Astrocyte (in vitro differentiated cells and primary cell): ENCODE results near the gene FBXL7. TPM values are rescaled to one million over a fixed set of nuclear protein-coding genes. Genes with fewer than 3 reads are reported as not detected.
A peak's percentile ranks its signal among the peaks of the same experiment; 100 is the strongest.

ENCODE experiments used
- DNase-seq: peaks from one replicate; pipeline ENCODE4 v3.0.0-alpha.2; 2010; ENCODE audit warnings: low read depth
- FAIRE-seq: peaks from 2 replicates; lab custom pipeline; 2011; peaks lifted over from hg19 to GRCh38; lab: Jason Lieb, UNC
- H2AFZ ChIP-seq: 2 replicates; pipeline ENCODE4 v1.6.0; 2012; ENCODE audit warnings: low read depth, low read length, inconsistent platforms
- H3K27ac ChIP-seq: 2 replicates; pipeline ENCODE4 v1.5.1; 2011; ENCODE audit warnings: low read depth, low read length, inconsistent platforms
- H3K27me3 ChIP-seq: 2 replicates; pipeline ENCODE4 v1.6.0; 2011; ENCODE audit warnings: low read length, inconsistent platforms; ENCODE audit not compliant: insufficient read depth
- H3K36me3 ChIP-seq: 2 replicates; pipeline ENCODE4 v1.5.1; 2011; ENCODE audit warnings: low read length, inconsistent platforms; ENCODE audit not compliant: insufficient read depth
- H3K4me1 ChIP-seq: 2 replicates; pipeline ENCODE4 v1.5.1; 2011; ENCODE audit warnings: low read length, inconsistent platforms; ENCODE audit not compliant: insufficient read depth
- H3K4me2 ChIP-seq: 2 replicates; pipeline ENCODE4 v1.6.0; 2012; ENCODE audit warnings: low read length, inconsistent platforms
- H3K4me3 ChIP-seq: 2 replicates; pipeline ENCODE4 v1.5.1; 2011; ENCODE audit warnings: low read depth, mild to moderate bottlenecking, low read length, inconsistent platforms; ENCODE audit not compliant: insufficient read depth
- H3K79me2 ChIP-seq: 2 replicates; pipeline ENCODE4 v1.6.0; 2012; ENCODE audit warnings: mild to moderate bottlenecking, low read length, inconsistent platforms; ENCODE audit not compliant: insufficient read depth
- H3K9ac ChIP-seq: 2 replicates; pipeline ENCODE4 v1.6.0; 2012; ENCODE audit warnings: mild to moderate bottlenecking, low read length, inconsistent platforms
- H3K9me3 ChIP-seq: 2 replicates; pipeline ENCODE4 v1.5.1; 2012; ENCODE audit warnings: low read depth, mild to moderate bottlenecking, low read length, inconsistent platforms; ENCODE audit not compliant: insufficient read depth
- H4K20me1 ChIP-seq: 2 replicates; pipeline ENCODE4 v1.6.0; 2012; ENCODE audit warnings: low read length, inconsistent platforms; ENCODE audit not compliant: insufficient read depth
- H3K27ac Mint-ChIP-seq: one replicate; pipeline ENCODE4 v1.8.0; 2021; ENCODE audit warnings: mild to moderate bottlenecking, mixed read lengths; ENCODE audit not compliant: unreplicated experiment
- H3K27me3 Mint-ChIP-seq: one replicate; pipeline ENCODE4 v1.8.0; 2021; ENCODE audit warnings: low read depth, mixed read lengths; ENCODE audit not compliant: unreplicated experiment
- H3K36me3 Mint-ChIP-seq: one replicate; pipeline ENCODE4 v1.8.0; 2021; ENCODE audit warnings: low read depth, mixed read lengths; ENCODE audit not compliant: unreplicated experiment
- H3K4me1 Mint-ChIP-seq: one replicate; pipeline ENCODE4 v1.8.0; 2021; ENCODE audit warnings: low read depth, mixed read lengths; ENCODE audit not compliant: unreplicated experiment
- H3K4me3 Mint-ChIP-seq: one replicate; pipeline ENCODE4 v1.8.0; 2021; ENCODE audit warnings: mild to moderate bottlenecking, moderate library complexity, mixed read lengths; ENCODE audit not compliant: unreplicated experiment
- H3K9me3 Mint-ChIP-seq: one replicate; pipeline ENCODE4 v1.8.0; 2021; ENCODE audit warnings: mild to moderate bottlenecking, mixed read lengths; ENCODE audit not compliant: unreplicated experiment
- CTCF ChIP-seq: IDR thresholded peaks from 2 replicates; pipeline ENCODE4 v1.5.1; 2011; ENCODE audit warnings: low read depth, mild to moderate bottlenecking, inconsistent platforms, low read length, moderate library complexity; ENCODE audit not compliant: insufficient read depth
- EZH2 ChIP-seq: IDR thresholded peaks from 2 replicates; pipeline ENCODE4 v1.6.1; 2012; ENCODE audit warnings: mild to moderate bottlenecking, low read length, inconsistent platforms; ENCODE audit not compliant: insufficient read depth
- total RNA-seq: library from RNA; stranded (reverse); gene quantifications from 2 replicates; pipeline ENCODE4 v1.2.1, GENCODE V29; 2021

The FBXL7 gene
- total RNA-seq, 1 donor from 2014 or later = 21.0 TPM

GRCh38 chr5:15933259-15934207 is 433.6 kb downstream of the FBXL7 start:
- no peak for FAIRE-seq
- peak; percentile 78 for DNase-seq
- H4K20me1 ChIP-seq = no peaks in the 10 kb centered on the region
- no peak overlapping the region for H3K9ac ChIP-seq
- no peak overlapping the region for H2AFZ ChIP-seq
- peak overlapping the region; percentile 12 for H3K4me2 ChIP-seq
- H3K9me3 ChIP-seq = no peaks in the 10 kb centered on the region
- Mint-ChIP-seq H3K27ac (no peak overlapping the region), H3K4me1 (peaks cover 7% of the 10 kb centered on the region), H3K27me3 (no peaks in the 10 kb centered on the region), H3K36me3 (peaks cover 32% of the 10 kb centered on the region), H3K9me3 (no peaks in the 10 kb centered on the region), H3K4me3 (no peak overlapping the region)
- H3K79me2 ChIP-seq = no peaks in the 10 kb centered on the region
- no peak overlapping the region for H3K27ac ChIP-seq
- no peak for TF ChIP-seq EZH2
- TF ChIP-seq CTCF = no peak
- H3K27me3 ChIP-seq = no peaks in the 10 kb centered on the region
- peaks cover 13% of the 10 kb centered on the region for H3K4me1 ChIP-seq
- no peaks in the 10 kb centered on the region for H3K36me3 ChIP-seq
- no peak overlapping the region for H3K4me3 ChIP-seq

GRCh38 chr5:15936505-15937245 is 436.7 kb downstream of the FBXL7 start:
- H3K4me1 ChIP-seq = peaks cover 22% of the 10 kb centered on the region
- Mint-ChIP-seq H3K27me3 (no peaks in the 10 kb centered on the region), H3K36me3 (peaks cover 41% of the 10 kb centered on the region), H3K27ac (no peak overlapping the region), H3K4me3 (no peak overlapping the region), H3K4me1 (peaks cover 15% of the 10 kb centered on the region), H3K9me3 (no peaks in the 10 kb centered on the region)
- H3K79me2 ChIP-seq = no peaks in the 10 kb centered on the region
- H2AFZ ChIP-seq = no peak overlapping the region
- no peaks in the 10 kb centered on the region for H3K27me3 ChIP-seq
- no peaks in the 10 kb centered on the region for H4K20me1 ChIP-seq
- no peaks in the 10 kb centered on the region for H3K36me3 ChIP-seq
- TF ChIP-seq CTCF (no peak), EZH2 (no peak)
- no peak for DNase-seq
- H3K9ac ChIP-seq = no peak overlapping the region
- no peak overlapping the region for H3K27ac ChIP-seq
- H3K9me3 ChIP-seq = no peaks in the 10 kb centered on the region
- H3K4me3 ChIP-seq = no peak overlapping the region
- H3K4me2 ChIP-seq = no peak overlapping the region
- no peak for FAIRE-seq
